HG02885 (cell line): Measurements from ENCODE around the gene SMAD2.
A peak's percentile ranks its signal among the peaks of the same experiment; 100 is the strongest.
"Not testable (repeated sequence)": the region's sequence is repeated elsewhere in the genome, so short reads cannot be mapped to it uniquely, and the experiment has no call there.

Experiments
- ATAC-seq: cut with Tn5 transposase; IDR thresholded peaks from one replicate; pipeline ENCODE4 v1.9.1; 2021; ENCODE audit warnings: mild to moderate bottlenecking; ENCODE audit not compliant: unreplicated experiment, poor library complexity

The SMAD2 gene

DNA sequence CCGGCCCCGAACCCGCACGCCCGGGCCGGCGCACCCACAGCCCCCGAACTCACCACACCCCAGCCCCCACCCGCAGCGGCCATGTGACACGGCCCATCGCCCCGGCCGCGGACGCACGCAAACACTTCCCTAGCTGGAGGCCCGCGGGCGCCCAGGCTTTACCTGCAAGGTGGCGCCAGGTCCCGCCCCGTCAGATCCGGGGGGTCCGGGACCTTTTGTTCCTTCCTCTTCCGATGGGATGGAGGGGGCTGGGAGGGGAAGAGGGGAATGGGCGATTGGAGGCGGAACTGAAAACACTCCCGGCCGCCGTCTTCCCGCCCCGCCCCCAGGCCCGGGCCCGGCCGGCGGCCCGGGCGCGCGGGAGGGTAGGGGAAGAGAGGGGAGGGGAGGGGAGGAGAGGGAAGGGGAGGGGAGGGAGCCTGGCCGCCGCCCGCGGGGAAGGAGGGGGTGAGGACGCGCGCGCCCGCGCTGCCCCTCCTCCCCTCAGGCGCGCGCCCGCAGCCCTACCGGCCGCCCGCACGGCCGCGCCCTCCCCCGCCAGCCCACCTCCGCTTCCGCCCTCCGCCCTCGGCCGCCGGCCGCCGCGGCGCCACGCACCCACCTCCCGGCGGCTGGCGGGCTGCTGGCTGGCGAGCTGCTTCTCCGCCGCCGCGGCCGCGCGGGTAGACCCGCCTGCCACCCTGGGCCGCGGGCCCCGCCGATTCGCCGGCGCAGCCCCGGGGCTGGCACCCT lies at the start of gene SMAD2:
Gene SMAD2 (minus strand): TSS at position 461 of the 732 bp plus-strand sequence. CDS start 33,903 bp downstream, outside the sequence.
- ATAC-seq, result peak; percentile 61

DNA sequence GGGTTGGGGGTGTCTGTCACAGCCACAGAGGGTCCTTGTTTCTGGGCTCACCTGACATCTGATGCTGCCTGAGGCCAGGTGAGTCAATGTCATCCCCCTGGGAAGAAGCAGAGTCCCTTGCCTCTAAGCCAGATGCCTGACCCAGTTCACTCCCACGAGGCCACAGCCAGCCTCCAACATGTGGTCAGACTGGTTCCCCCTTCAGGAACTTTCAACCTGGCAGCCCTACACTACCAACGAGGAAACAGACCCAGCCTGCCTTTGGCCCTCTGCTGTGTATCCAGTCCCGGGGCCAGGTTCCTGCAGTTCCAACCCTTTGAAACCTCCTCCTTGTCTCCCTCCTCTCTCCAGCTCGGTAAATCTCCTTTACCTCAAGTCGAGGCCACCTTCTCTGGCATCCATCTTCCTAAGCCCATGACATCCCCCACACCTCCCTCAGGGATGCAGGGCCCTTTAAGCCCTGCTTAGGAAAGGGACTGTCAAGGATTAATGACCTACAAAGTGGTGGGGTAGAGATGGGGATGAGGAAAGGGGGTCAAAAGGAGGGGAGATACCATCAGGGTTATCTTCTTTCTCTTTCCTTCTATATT lies 49.2 kb upstream of the SMAD2 start:
- no peak for ATAC-seq

DNA sequence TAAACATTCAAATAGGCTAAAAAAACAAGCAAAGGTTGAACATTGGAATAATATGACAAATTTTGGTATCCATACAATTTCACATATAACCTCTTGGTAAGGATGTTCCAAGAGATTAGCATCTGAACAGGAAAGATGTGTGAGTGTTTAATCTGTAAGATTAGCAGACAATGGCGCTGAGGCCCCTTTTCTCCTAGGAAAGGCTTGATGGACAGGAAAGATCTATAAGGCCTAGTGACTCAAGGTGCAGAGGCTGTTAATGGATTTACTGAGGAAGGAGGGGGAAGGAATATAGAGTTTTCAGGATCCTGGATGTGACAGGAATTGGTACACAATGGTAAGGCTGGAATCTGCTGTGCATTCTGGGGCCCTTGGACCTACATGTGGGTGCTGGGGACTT lies 48.1 kb upstream of the SMAD2 start:
- no peak for ATAC-seq

DNA sequence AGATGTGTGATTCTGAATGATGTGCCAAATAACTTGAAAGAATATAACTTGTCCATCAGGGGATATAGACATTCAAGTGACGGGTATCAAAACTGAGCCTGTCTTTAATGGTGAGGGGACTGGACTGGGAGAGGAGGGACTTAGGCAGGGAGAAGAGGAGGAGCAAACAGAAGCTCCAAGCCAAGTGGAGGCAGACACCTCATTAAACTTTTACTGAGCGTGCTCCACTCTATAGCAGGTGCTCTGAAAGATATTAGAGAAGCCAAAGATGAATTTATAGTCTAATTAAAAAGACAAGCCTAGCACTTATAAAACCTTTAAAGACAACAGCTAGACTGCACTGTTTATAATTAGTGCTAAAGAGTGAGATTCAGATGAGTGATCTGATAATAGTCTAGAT lies 47.7 kb upstream of the SMAD2 start:
- no peak for ATAC-seq

DNA sequence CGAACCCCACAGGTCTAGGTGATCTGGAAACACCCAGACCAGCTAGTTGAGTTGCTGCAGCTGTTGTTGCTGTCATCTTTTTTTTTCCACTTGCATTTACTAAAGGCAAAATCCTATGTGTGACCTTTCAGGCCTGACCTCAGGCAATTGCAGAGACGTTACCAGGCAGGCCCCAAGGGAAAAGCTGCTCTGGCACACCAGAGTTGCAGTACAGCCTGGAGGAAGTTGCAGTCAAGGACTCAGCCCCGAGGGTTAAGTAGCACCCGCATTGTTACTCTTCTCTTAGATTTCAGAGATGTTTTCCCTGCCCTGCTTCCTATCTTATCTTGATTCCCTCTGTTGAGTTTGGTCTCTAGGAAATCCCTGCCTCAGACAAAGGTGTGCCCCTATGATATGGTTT lies 45.2 kb upstream of the SMAD2 start:
- ATAC-seq, result no peak

DNA sequence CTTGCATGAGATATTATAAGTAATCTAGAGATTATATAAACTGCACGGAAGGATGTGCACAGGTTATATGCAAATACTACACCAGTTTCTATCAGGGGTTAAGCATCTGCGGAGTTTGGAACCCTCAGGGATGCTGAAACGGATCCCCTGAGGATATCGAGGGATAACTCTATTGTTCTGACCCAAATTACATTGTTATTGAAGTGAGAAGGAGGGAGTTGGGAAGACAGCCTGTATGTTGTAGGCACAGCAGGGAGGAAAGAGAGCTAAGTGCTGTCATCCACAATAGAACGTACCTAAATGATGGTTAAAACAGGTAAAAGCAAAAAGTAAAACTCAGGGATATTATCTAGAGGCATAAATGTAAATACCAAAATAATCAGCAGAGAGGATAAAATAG lies 44.6 kb upstream of the SMAD2 start:
- no peak for ATAC-seq

DNA sequence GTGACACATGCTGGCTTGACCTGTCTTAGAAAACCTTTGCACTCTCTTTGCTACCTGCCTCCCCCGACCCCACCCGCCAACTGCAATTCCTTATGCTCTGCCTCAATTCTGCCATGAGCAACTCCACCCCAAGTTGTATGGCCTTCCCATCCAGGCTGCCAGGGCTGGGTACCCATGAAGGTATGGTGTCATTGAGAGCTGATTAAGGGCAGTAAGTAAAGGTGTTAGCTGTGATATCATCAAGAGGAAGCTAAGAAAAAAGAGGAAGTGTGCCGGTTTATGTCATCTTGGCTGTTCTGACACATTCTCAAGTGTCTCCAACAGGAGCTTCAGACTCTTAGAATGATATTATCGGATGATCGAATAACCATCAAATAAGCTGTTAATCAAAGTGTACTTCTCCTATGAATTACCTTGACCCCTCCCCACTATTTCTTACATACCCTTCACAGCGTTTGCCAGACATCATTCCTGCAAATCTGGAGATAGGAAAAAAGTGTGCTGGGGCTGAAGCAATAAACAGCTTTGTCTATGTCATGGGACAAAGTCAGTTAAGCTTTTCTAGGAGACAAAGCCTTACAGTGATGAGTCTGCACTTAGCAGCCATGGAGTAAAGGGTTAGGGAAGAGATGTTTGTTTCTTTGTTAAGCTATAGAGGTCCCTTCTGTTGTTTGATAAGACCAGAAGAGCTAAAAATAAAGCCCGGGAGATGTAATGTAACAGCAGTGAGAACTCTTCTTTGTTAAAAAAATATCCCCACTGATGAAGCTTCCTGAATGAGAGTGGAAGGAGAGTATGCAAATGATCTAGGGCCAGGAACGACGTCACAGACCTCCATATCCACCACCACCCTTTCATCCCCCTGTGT lies 40.4 kb upstream of the SMAD2 start:
- ATAC-seq, result peak; percentile 93

DNA sequence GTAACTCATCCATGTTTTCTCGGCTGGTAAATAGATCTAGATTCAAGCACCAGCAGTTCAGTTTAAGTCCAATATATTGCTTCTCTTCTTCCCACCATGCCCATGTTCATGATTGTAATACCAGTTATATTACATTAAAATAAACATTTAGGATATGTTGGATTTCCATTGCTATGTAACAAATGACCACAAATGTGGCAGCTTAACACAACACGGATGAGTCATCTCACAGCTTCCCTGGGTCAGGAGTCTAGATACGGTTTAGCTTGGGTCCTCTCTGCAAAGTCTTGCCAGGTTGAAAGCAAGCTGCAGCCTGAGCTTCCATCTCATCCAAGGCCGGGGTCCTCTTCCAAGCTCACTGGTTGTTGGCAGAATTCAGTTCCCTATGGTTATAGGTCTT lies 39.4 kb upstream of the SMAD2 start:
- ATAC-seq, result no peak

DNA sequence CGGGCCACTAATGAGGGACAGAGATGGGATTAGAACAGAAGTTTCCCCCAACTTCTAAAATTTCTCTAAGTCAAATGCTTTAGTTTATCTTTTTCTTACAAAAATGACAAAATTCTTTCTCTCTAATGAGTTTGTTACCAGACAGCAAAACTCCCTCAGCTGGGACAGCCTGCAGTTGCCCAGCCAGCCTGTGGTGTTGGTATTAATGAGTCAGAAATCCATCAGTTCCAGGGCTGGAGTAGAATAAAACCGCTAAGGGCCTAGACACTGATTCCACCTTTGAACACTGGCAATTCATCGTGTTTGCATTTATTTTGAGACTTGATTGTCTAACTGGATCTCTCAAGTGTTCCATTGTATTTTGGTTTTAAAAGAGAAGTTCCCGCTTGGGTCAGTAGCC lies 38.3 kb upstream of the SMAD2 start:
- no peak for ATAC-seq

DNA sequence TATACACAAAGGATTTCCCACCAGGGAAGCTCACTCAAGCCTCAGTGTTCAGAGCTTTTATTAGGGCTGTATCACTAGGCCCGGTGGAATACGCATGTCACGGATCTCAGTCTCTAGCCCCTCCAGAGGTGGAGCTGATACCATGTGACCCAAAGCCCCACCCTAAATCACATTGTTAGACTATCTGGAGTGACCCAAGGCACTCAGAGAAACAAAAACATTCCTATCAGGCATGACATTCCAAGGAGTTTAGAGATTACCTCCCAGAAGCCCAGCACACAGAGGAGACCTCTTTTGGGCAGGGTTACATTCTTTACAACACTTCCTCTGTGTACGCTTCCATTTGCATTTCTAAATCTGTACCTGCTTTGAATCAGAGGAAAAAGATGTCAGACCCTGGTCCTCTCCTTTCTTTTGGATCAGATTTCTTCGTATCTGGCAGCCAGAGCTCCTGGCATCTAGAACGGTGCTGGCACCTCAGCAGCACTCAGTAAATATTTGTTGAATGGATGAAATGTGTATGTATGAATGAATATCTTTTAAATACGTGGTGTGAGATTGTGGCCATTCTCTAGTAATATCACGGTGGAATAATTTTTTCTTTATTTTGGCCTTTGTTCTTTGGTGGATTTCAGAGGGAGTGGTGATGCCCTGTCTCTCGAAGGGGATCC lies 37.7 kb upstream of the SMAD2 start:
- ATAC-seq, result no peak

DNA sequence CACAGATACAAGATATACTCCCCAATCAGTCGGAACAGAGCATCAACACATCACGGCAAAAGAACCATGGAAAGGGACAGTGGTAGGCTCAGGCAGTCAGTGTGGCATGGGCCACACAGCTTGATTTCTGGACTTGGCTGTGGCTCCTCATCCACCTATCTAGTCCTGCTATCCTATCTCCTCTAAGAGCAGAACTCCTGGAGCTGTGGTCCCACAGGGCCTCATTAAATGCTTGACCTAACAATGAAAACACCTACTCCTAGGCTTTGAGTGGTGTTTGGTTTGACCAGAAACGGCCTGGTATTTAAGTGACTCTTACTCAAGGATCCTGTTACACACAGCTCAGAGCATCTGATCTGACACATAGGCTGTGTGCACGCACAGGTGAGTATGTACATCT lies 33.6 kb upstream of the SMAD2 start:
- ATAC-seq, result no peak

DNA sequence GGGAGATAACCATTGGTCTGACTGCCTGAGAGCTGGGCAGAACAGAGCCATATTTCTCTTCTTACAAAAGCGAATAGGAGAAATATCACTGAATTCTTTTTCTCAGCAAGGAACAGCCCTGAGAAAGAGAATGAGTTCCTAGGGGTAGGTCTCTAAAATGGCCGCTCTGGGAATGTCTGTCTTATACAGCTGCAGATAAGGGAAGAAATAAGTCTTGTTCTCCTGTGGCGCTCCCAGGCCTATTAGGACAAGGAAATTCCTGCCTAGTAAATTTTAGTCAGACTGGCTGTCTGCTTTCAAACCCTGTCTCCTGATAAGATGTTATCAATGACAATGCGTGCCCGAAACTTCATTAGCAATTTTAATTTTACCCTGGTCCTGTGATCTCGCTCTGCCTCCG lies 30.5 kb upstream of the SMAD2 start:
- not testable (repeated sequence) for ATAC-seq

DNA sequence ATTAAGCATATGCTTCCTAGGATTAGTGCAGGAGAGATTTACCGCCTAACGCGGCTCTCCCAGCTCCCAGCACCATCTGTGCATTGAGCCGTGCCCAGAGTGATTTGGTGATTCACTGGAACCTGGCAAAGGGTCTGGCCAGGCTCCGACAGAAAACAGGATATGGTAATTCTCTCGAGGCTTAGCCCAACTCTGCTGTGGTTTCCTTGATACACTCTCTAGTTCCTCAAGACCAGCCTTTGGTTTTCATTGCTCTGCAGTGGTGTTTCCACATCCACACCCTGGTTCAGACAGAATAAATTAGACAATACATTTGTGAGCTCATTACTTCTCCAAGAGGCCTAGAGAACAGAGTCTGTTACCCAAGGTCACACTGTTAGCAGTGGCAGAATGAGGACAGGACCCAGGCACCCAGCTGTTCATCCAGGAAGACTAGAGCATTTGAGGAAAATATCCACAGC lies 23.0 kb upstream of the SMAD2 start:
- peak; percentile 78 for ATAC-seq

DNA sequence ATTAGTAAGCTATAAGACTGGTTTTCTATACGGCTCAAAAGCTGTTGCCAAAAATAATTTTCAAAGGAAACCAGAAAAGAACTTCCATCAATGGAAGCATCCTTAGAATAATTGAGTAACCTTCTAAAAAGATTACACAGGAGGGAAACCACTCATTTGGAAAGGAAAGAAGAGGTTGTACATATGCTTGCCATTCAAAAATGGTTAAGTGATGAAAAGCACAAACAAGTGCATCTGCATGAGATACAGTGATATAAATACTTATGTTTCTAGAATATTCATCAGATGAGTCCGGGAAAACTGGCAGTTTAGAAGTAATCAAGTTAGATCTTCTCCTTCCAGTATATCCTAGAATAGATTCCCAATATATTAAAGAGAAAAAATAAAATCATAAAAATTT lies 20.1 kb upstream of the SMAD2 start:
- ATAC-seq, result no peak

DNA sequence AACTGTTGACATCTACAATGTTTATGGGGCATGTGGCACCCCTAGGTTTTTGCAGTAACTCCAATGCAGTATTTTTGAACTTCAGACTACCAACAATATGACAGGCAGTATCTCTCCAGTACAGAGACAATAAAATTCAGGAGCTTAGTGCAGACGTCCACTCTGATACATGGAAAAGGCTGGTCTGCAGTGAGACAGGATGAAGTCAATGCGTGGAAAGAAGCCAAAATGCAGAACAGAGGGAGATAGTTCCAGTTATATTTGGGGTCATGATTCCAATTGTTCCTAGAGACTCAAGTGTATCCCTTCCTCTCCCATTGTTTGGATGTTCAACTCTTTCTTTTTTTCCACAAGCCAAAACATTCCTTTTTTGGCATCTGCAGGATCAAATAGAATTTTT lies 18.7 kb upstream of the SMAD2 start:
- ATAC-seq, result no peak

DNA sequence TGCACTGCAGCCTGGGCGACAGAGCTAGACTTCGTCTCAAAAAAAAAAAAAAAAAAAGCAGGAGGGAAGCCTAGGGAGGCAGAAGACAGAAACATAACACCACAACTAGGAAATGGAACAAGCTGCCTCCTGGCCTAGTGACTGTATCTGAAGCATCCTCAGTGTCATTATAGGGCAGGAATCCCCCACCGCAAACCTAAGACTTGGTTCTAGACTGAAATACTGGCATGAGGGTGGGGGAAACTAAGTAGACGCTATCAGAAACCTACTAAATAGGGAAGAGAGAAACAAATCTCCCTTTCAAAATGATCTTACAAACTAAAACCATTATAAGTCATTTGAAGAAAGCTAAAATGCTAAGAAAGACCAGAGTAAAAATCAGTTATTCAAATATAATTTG lies 16.4 kb upstream of the SMAD2 start:
- ATAC-seq, result no peak

DNA sequence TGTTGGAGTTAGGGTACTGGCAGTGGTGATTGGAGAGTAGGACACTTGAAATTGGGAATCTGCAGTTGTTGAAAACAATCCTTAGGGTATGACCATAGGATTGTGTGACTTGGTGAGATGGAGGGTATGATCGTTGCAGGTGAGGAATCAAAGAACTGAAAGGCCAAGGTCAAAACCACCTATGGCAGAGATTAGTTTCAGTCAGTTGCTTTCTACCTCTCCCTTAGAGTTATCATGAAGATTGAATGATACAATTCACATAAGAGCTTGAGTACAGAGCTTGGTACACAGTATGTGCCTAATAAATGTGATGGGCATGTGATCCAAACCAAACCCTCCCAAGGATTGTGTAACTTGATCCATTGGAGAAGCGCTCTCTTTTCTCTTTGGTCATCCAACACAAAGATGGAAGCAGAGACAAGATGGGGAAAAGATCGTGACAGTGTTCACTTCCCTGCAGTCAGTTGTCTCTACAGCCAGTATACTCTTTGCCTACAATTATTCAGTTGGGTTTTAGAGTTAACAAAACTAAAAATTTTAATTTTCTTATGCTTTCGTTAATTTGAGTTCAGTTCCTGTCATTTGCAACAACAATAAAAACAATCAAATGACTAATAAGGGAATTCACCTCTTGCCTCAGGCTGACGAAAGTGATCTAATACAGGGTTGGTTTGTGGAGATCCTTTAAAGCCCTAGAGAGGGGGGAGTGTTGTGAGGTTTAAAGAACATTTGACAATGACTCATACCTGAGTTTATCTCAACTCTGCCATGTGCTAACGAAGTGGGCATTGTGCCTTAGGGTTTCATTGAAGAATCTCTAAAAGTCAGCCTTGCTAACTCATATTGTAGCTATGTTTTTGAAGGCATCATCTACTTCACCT lies 14.8 kb upstream of the SMAD2 start:
- ATAC-seq, result no peak

DNA sequence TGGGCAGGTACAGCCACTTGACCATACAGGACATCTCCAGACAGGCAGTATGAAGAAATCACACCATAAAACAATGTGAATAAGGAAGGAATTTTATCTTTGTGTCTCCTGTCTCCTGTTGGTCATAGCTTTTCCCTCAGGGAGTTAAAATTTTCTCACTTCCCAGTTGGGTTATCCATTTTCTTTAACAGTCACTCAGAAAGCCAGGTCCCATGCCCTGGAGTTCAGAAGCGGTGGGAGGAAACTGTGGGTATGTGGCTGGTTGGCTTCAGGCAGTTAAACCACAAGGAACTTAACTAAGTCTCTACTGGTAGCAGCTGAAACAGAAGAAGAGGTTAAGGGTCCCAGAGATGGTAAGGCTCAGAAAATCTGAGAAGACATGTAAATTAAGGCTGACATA lies 6.5 kb upstream of the SMAD2 start:
- no peak for ATAC-seq

DNA sequence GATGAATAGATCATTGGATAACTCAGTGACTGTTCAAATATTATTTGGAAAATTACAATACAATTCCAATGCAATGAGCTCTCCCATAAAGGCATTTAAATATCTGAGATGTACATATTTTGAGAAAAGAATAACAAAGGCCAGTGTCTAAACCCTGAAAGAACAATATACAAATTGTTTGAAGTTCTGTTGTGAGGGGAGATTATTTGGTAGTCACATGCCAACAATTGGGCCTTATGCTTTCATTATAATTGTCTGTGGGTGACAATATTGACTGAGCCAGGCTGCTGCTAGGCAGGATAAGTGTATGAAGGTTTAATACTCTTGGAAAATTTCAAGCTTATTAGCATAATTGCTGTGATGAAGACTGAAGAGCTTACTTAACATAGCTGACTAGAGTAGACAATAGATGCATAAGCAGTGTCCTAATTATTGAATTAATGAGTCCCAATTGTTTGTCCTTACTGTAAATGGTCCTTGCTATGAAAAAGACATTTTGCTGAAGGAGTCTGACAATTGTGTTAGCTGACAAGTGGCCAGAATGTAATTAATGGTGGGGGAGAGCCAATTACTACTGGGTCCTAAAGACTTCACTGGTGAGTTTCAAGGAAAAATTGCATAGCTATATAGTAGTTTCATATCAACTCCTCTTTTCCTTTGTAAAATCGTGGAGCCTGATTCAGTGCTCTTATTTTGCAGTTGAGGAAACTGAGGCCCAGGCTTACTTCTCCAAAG lies 5.0 kb upstream of the SMAD2 start:
- no peak for ATAC-seq
